GM23338 (cell line): ENCODE data around the gene POR. TPM values are rescaled to one million over a fixed set of nuclear protein-coding genes. Genes with fewer than 3 reads are reported as not detected.

ENCODE experiments used
- ATAC-seq: fragments of 200-7000 bp; cut with Tn5 transposase; 3 replicates; pipeline ENCODE4 v1.9.1; 2020
- DNase-seq: peaks from one replicate; pipeline ENCODE4 v3.0.0-alpha.2; 2015; ENCODE audit warnings: low spot score
- H2AFZ ChIP-seq: fragments of 200-600 bp; sonication (generic); 2 replicates; pipeline ENCODE4 v1.8.0; 2016; ENCODE audit warnings: antibody characterized with exemption, mild to moderate bottlenecking, moderate library complexity
- H3F3A ChIP-seq: fragments of 200-600 bp; sonication (generic); replicated peaks from 2 replicates; pipeline ENCODE4 v1.8.0; 2017; ENCODE audit warnings: antibody characterized with exemption, mixed run types, low read depth
- H3K27ac ChIP-seq: fragments of 200-600 bp; sonication (generic); 2 replicates; pipeline ENCODE4 v1.6.1; 2016; ENCODE audit warnings: low read depth
- H3K27me3 ChIP-seq: fragments of 200-600 bp; sonication (generic); 2 replicates; pipeline ENCODE4 v1.8.0; 2016; ENCODE audit warnings: mild to moderate bottlenecking, mixed run types, moderate library complexity; ENCODE audit not compliant: insufficient read depth
- H3K36me3 ChIP-seq: fragments of 200-600 bp; sonication (generic); 2 replicates; pipeline ENCODE4 v1.8.0; 2016; ENCODE audit warnings: mild to moderate bottlenecking; ENCODE audit not compliant: insufficient read depth
- H3K4me1 ChIP-seq: fragments of 200-600 bp; sonication (generic); 2 replicates; pipeline ENCODE4 v1.8.0; 2016; ENCODE audit warnings: mild to moderate bottlenecking, moderate library complexity; ENCODE audit not compliant: insufficient read depth
- H3K4me2 ChIP-seq: fragments of 200-600 bp; sonication (generic); 2 replicates; pipeline ENCODE4 v1.7.1; 2017; ENCODE audit warnings: mixed run types
- H3K4me3 ChIP-seq: fragments of 200-600 bp; sonication (generic); 2 replicates; pipeline ENCODE4 v1.6.1; 2016; ENCODE audit warnings: mixed run types
- H3K79me2 ChIP-seq: fragments of 200-600 bp; sonication (generic); replicated peaks from 2 replicates; pipeline ENCODE4 v1.8.0; 2017; ENCODE audit warnings: mild to moderate bottlenecking; ENCODE audit not compliant: insufficient read depth
- H3K9me2 ChIP-seq: fragments of 200-600 bp; sonication (generic); 2 replicates; pipeline ENCODE4 v1.8.0; 2017; ENCODE audit not compliant: insufficient read depth
- H4K20me1 ChIP-seq: fragments of 200-600 bp; sonication (generic); replicated peaks from 2 replicates; pipeline ENCODE4 v1.8.0; 2017; ENCODE audit warnings: mild to moderate bottlenecking; ENCODE audit not compliant: insufficient read depth
- H3K27ac Mint-ChIP-seq: 2 replicates; pipeline ENCODE4 v1.8.0; 2020; ENCODE audit warnings: inconsistent platforms, mild to moderate bottlenecking, moderate library complexity, mixed read lengths
- H3K27me3 Mint-ChIP-seq: 3 replicates; pipeline ENCODE4 v1.8.0; 2022; ENCODE audit warnings: low read depth, mild to moderate bottlenecking, moderate library complexity, mixed read lengths, inconsistent platforms; ENCODE audit not compliant: insufficient read depth, poor library complexity
- H3K36me3 Mint-ChIP-seq: 3 replicates; pipeline ENCODE4 v1.8.0; 2021; ENCODE audit warnings: low read depth, mild to moderate bottlenecking, inconsistent platforms, moderate library complexity, mixed read lengths
- H3K4me1 Mint-ChIP-seq: 3 replicates; pipeline ENCODE4 v1.8.0; 2020; ENCODE audit warnings: mild to moderate bottlenecking, inconsistent platforms, mixed read lengths
- H3K4me3 Mint-ChIP-seq: 3 replicates; pipeline ENCODE4 v1.8.0; 2021; ENCODE audit warnings: moderate library complexity, mild to moderate bottlenecking, inconsistent platforms, mixed read lengths
- H3K9me3 Mint-ChIP-seq: 3 replicates; pipeline ENCODE4 v1.8.0; 2020; ENCODE audit warnings: moderate library complexity, mild to moderate bottlenecking, inconsistent platforms, mixed read lengths
- CREB1 ChIP-seq: fragments of 250-450 bp; sonication (Bioruptor Pico); IDR thresholded peaks from 2 replicates; pipeline ENCODE4 v1.5.0; 2020; ENCODE audit warnings: low read depth, mild to moderate bottlenecking, moderate library complexity
- CTCF ChIP-seq, 2 experiments: fragments of 200-600 bp in 1 of 2; sonication (generic) in 1 of 2; conservative IDR thresholded peaks; 2 replicates each; pipeline versions ENCODE4 v1.5.1 to v1.6.1; 2016 to 2017; ENCODE audit warnings: antibody characterized with exemption in 2 of 2, low read depth in 2 of 2, mild to moderate bottlenecking in 2 of 2, moderate library complexity in 1 of 2
- ETS1 ChIP-seq: IDR thresholded peaks from 2 replicates; pipeline ENCODE4 v1.6.1; 2016; ENCODE audit warnings: antibody characterized with exemption
- EZH2 ChIP-seq: fragments of 200-600 bp; sonication (generic); IDR thresholded peaks from one replicate; pipeline ENCODE4 v1.8.0; 2017; ENCODE audit warnings: antibody characterized with exemption, mild to moderate bottlenecking, low read depth; ENCODE audit not compliant: unreplicated experiment
- EZH2phosphoT487 ChIP-seq: fragments of 200-600 bp; sonication (generic); IDR thresholded peaks from one replicate; pipeline ENCODE4 v1.8.1; 2018; ENCODE audit warnings: antibody characterized with exemption; ENCODE audit not compliant: unreplicated experiment
- JUNB ChIP-seq: IDR thresholded peaks from one replicate; pipeline ENCODE4 v1.6.1; 2016; ENCODE audit warnings: antibody characterized with exemption; ENCODE audit not compliant: unreplicated experiment
- NANOG ChIP-seq: IDR thresholded peaks from 2 replicates; pipeline ENCODE4 v1.6.1; 2016; ENCODE audit warnings: antibody characterized with exemption, borderline replicate concordance
- POLR2AphosphoS5 ChIP-seq: IDR thresholded peaks from 2 replicates; pipeline ENCODE4 v1.6.1; 2016; ENCODE audit warnings: antibody characterized with exemption, low read depth
- REST ChIP-seq: IDR thresholded peaks from one replicate; pipeline ENCODE4 v1.6.1; 2018; ENCODE audit warnings: antibody characterized with exemption; ENCODE audit not compliant: unreplicated experiment
- STAT1 ChIP-seq: IDR thresholded peaks from one replicate; pipeline ENCODE4 v1.6.1; 2016; ENCODE audit warnings: antibody characterized with exemption; ENCODE audit not compliant: unreplicated experiment
- ZNF114 ChIP-seq: fragments of 250-450 bp; sonication (Bioruptor Pico); IDR thresholded peaks from 2 replicates; pipeline ENCODE4 v1.5.0; 2020; ENCODE audit warnings: mild to moderate bottlenecking, moderate library complexity
- ZNF331 ChIP-seq: fragments of 250-450 bp; sonication (Bioruptor Pico); IDR thresholded peaks from 2 replicates; pipeline ENCODE4 v1.5.0; 2020; ENCODE audit warnings: low read depth, mild to moderate bottlenecking, moderate library complexity
- polyA plus RNA-seq: library from polyadenylated mRNA; unstranded; fragments of >200 nt; fragmentation: Nextera tagmentation; extraction: Ambion mirVana; gene quantifications from 2 replicates; pipeline ENCODE4 v1.2.1, GENCODE V29; 2016
- total RNA-seq: library from RNA; depleted of rRNA; stranded (reverse); fragments of >200 nt; shearing (Covaris generic); gene quantifications from 2 replicates; pipeline ENCODE4 v1.2.3, GENCODE V29; 2014

Gene POR
- total and polyA plus RNA-seq, 2 experiments from 2014 or later = 126 to 164 TPM

GRCh38 chr7:75980430-75981202 lies 65.7 kb downstream of the POR start (continued):
- no peak for TF ChIP-seq REST
- no peak for TF ChIP-seq JUNB
- no peak for TF ChIP-seq ZNF331 (CRISPR knock-in tag)
- no peak for TF ChIP-seq CREB1 (CRISPR knock-in tag)
- no peak for TF ChIP-seq CTCF (conservative IDR thresholded peaks at IDR 0.05; ENCODE audit: low read depth in 2 of 2)
- TF ChIP-seq STAT1 = no peak
- TF ChIP-seq NANOG = no peak
- TF ChIP-seq ZNF114 = no peak
- no peak for TF ChIP-seq POLR2AphosphoS5
- no peak for TF ChIP-seq EZH2

- Mint-ChIP-seq H3K4me1 (no peaks in the 10 kb centered on the region), H3K9me3 (no peaks in the 10 kb centered on the region), H3K36me3 (peaks cover 20% of the 10 kb centered on the region), H3K27me3 (peaks cover 7% of the 10 kb centered on the region), H3K4me3 (no peak overlapping the region), H3K27ac (no peak overlapping the region)
- H3K9me2 ChIP-seq = no peaks in the 10 kb centered on the region
- H2AFZ ChIP-seq = no peak overlapping the region
- no peak for ATAC-seq
- no peak overlapping the region for H3K4me2 ChIP-seq
- no peak overlapping the region for H3K27ac ChIP-seq
- H3F3A ChIP-seq = no peaks in the 10 kb centered on the region
- no peaks in the 10 kb centered on the region for H3K79me2 ChIP-seq
- H3K4me1 ChIP-seq = no peaks in the 10 kb centered on the region
- 0 out of 2 replicates have a peak, but pooled peaks cover 4% of the 10 kb centered on the region for H4K20me1 ChIP-seq
- H3K36me3 ChIP-seq = no peaks in the 10 kb centered on the region; the same call in 1 of the 2 replicates
- no peaks in the 10 kb centered on the region for H3K27me3 ChIP-seq
- DNase-seq = no peak
- no peak overlapping the region for H3K4me3 ChIP-seq
- TF ChIP-seq EZH2 (no peak), EZH2phosphoT487 (no peak), ZNF114 (no peak), ETS1 (no peak), JUNB (no peak), NANOG (no peak), CTCF (conservative IDR thresholded peaks at IDR 0.05; ENCODE audit: low read depth in 2 of 2) (no peak), ZNF331 (CRISPR knock-in tag) (no peak)
These were observed 66.2 kb downstream of the POR start for GRCh38 chr7:75981203-75981452.
